HCT116 (cell line): Measurements from ENCODE around the gene PKIB. TPM values are rescaled to one million over a fixed set of nuclear protein-coding genes. Genes with fewer than 3 reads are reported as not detected.

Experiments used
- ATAC-seq: fragments of 200-7000 bp; cut with Tn5 transposase; 2 replicates; pipeline ENCODE4 v1.9.1; 2020; ENCODE audit warnings: mild to moderate bottlenecking, moderate library complexity
- BruUV-seq: library from RNA; stranded (reverse); fragments of 400-500 nt; replicated peaks from 2 replicates; lab custom pipeline; 2021; lab: Mats Ljungman, UMichigan
- CTCF ChIA-PET: fragments of 300-600 bp; sonication (Branson Sonifier 250); formaldehyde crosslinking; loops from one replicate; lab custom pipeline; 2021; ENCODE audit warnings: antibody characterized with exemption; lab: Charles Lee
- POLR2A ChIA-PET: fragments of 300-600, 350-600 bp; sonication (Branson Sonifier 250); formaldehyde crosslinking; loops from one replicate; lab custom pipeline; 2021; ENCODE audit warnings: antibody characterized with exemption; lab: Charles Lee
- RAD21 ChIA-PET, 2 experiments: fragments of 300-600 bp; sonication (Branson Sonifier 250); formaldehyde crosslinking; loops; one replicate each; lab custom pipeline; 2023; ENCODE audit warnings: low total read pairs in 2 of 2; ENCODE audit not compliant: uncharacterized antibody in 2 of 2, unreplicated experiment in 2 of 2, low non-redundant PET in 1 of 2; lab: Charles Lee
- DNase-seq: peaks from one replicate; pipeline ENCODE4 v3.0.0-alpha.2; 2010; ENCODE audit warnings: low read depth, low spot score
- H2AFZ ChIP-seq: fragments of 200-600 bp; shearing (Covaris generic), sonication (generic); 2 replicates; pipeline ENCODE4 v1.6.1; 2017; ENCODE audit warnings: low read depth, mixed run types, mixed read lengths, antibody characterized with exemption, low read length; ENCODE audit not compliant: poor library complexity, severe bottlenecking
- H3K27ac ChIP-seq: 2 replicates; pipeline ENCODE4 v1.5.1; 2012; ENCODE audit warnings: low read depth, low read length
- H3K27me3 ChIP-seq: fragments of 200-600 bp; sonication (generic); 2 replicates; pipeline ENCODE4 v1.6.1; 2016; ENCODE audit warnings: mixed run types, low read length, mixed read lengths; ENCODE audit not compliant: insufficient read depth
- H3K36me3 ChIP-seq, 2 experiments: fragments of 200-500 bp in 1 of 2; fragments of 200-600 bp in 1 of 2; sonication (Bioruptor generic) in 1 of 2; sonication (generic) in 1 of 2; 2 replicates each; pipeline versions ENCODE4 v1.5.1 to v1.6.1; 2014 to 2016; ENCODE audit warnings: low read length in 2 of 2, inconsistent platforms in 1 of 2, mixed read lengths in 1 of 2, mixed run types in 1 of 2; ENCODE audit not compliant: insufficient read depth in 2 of 2, control insufficient read depth in 1 of 2
- H3K4me1 ChIP-seq, 2 experiments: fragments of 200-600 bp in 1 of 2; sonication (generic) in 1 of 2; 2 replicates each; pipeline versions ENCODE4 v1.5.1 to v1.6.1; 2012 to 2017; ENCODE audit warnings: low read length in 2 of 2, inconsistent platforms in 1 of 2, mild to moderate bottlenecking in 1 of 2, mixed read lengths in 1 of 2, mixed run types in 1 of 2, moderate library complexity in 1 of 2; ENCODE audit not compliant: insufficient read depth in 2 of 2, control insufficient read depth in 1 of 2
- H3K4me2 ChIP-seq: fragments of 200-600 bp; sonication (generic); 2 replicates; pipeline ENCODE4 v1.6.1; 2017; ENCODE audit warnings: mixed run types, low read length, mixed read lengths
- H3K4me3 ChIP-seq, 2 experiments: fragments of 200-600 bp in 1 of 2; sonication (generic) in 1 of 2; replicated peaks in 1 of 2; 2 replicates each; pipeline ENCODE4 v1.5.1; 2011 to 2016; ENCODE audit warnings: low read length in 2 of 2, control low read depth in 1 of 2, low read depth in 1 of 2, mild to moderate bottlenecking in 1 of 2, mixed read lengths in 1 of 2, mixed run types in 1 of 2
- H3K79me2 ChIP-seq: fragments of 200-600 bp; sonication (generic); 2 replicates; pipeline ENCODE4 v1.6.1; 2017; ENCODE audit warnings: mild to moderate bottlenecking, mixed run types, low read length, moderate library complexity, mixed read lengths; ENCODE audit not compliant: insufficient read depth
- H3K9ac ChIP-seq: fragments of 200-600 bp; sonication (generic); 2 replicates; pipeline ENCODE4 v1.6.1; 2016; ENCODE audit warnings: low read length, mixed read lengths
- H3K9me2 ChIP-seq: fragments of 200-600 bp; sonication (generic), shearing (Covaris generic); 2 replicates; pipeline ENCODE4 v1.6.1; 2017; ENCODE audit warnings: mixed run types, mild to moderate bottlenecking, moderate library complexity; ENCODE audit not compliant: insufficient read depth
- H3K9me3 ChIP-seq, 2 experiments: fragments of 200-500 bp in 1 of 2; fragments of 200-600 bp in 1 of 2; sonication (Bioruptor generic) in 1 of 2; sonication (generic) in 1 of 2; 2 replicates each; pipeline ENCODE4 v1.6.1; 2014 to 2017; ENCODE audit warnings: low read length in 2 of 2, mixed read lengths in 2 of 2, inconsistent platforms in 1 of 2, low read depth in 1 of 2, mild to moderate bottlenecking in 1 of 2, mixed run types in 1 of 2, moderate library complexity in 1 of 2; ENCODE audit not compliant: control insufficient read depth in 1 of 2, insufficient read depth in 1 of 2
- H4K20me1 ChIP-seq: fragments of 200-600 bp; sonication (generic), shearing (Covaris generic); 2 replicates; pipeline ENCODE4 v1.6.1; 2017; ENCODE audit warnings: mixed run types, mild to moderate bottlenecking, moderate library complexity; ENCODE audit not compliant: insufficient read depth
- CBX3 ChIP-seq: IDR thresholded peaks from 2 replicates; pipeline ENCODE4 v1.6.1; 2012; ENCODE audit warnings: low read depth
- EGR1 ChIP-seq: IDR thresholded peaks from 2 replicates; pipeline ENCODE4 v1.6.1; 2012; ENCODE audit warnings: low read depth
- FOSL1 ChIP-seq: IDR thresholded peaks from 2 replicates; pipeline ENCODE4 v1.6.1; 2012; ENCODE audit warnings: low read depth
- JUND ChIP-seq: IDR thresholded peaks from 2 replicates; pipeline ENCODE4 v1.6.1; 2012
- POLR2A ChIP-seq: IDR thresholded peaks from 2 replicates; pipeline ENCODE4 v1.7.0; 2011; ENCODE audit warnings: borderline replicate concordance; ENCODE audit not compliant: insufficient read depth, insufficient read length; ENCODE audit errors: extremely low read depth
- POLR2AphosphoS5 ChIP-seq: IDR thresholded peaks from 2 replicates; pipeline ENCODE4 v1.6.1; 2011; ENCODE audit warnings: mild to moderate bottlenecking, low read depth, low read length, moderate library complexity
- SP1 ChIP-seq: IDR thresholded peaks from 2 replicates; pipeline ENCODE4 v1.6.1; 2012; ENCODE audit warnings: low read depth
- SRF ChIP-seq: IDR thresholded peaks from 2 replicates; pipeline ENCODE4 v1.6.1; 2012; ENCODE audit warnings: low read depth
- intact Hi-C: fragments of 100-400 bp; cut with micrococcal nuclease; formaldehyde crosslinking; loops from 2 replicates; pipeline ENCODE4 v1.10.0; 2022
- total RNA-seq: library from RNA; stranded (reverse); gene quantifications from one replicate; pipeline ENCODE4 v1.2.1, GENCODE V29; 2021; ENCODE audit not compliant: unreplicated experiment
- TF ChIP-seq, protein P1 (sequence below): IDR thresholded peaks from 2 replicates; pipeline ENCODE4 v1.6.1; 2012
- TF ChIP-seq, protein P2 (sequence below): IDR thresholded peaks from 2 replicates; pipeline ENCODE4 v1.6.1; 2012; ENCODE audit warnings: low read depth

PKIB gene
- total RNA-seq, 1 experiment from 2014 or later = 24.0 TPM

DNA sequence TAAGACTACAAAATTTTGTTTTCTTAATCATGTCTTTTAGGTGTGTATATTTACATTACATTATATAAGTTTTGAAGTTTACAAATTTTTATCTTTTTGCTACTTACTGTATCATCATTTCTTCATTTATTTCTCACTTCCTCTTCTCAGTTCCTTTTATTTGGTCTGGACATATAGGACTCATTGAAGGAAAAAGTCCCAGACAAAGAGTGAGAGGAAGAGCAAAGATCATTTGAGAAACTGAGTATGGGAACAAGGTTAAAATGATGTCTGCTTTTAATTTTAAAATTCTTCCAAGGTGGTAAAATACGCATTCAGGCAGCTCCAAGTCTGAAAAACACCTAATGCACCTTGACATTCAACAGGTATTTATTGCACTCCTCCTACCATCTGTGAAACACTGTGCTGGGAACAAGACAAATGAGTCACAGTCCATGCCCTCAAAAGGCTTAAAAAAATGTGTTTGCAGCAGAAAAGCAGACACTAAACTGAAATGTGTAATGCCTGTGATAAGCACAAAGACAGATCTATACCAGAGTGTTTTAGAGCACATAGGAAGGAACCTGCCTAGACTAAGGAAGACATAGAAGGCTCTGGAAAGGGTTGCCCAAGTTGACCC lies 63.2 kb downstream of the PKIB start:
- Histone ChIP-seq H3K79me2 (no peaks in the 10 kb centered on the region), H3K4me2 (peak overlapping the region; percentile 8; the same call in 1 of the 2 replicates), H3K36me3 (no peaks in the 10 kb centered on the region), H3K9me2 (no peaks in the 10 kb centered on the region), H3K27ac (no peak overlapping the region; the same call in 1 of the 2 replicates), H3K9ac (no peak overlapping the region), H3K9me3 (no peaks in the 10 kb centered on the region), H2AFZ (no peak overlapping the region), H3K4me1 (peaks cover 0 to 22% of the 10 kb centered on the region in 2 experiments; a peak in 3 of 4 replicates), H3K27me3 (no peaks in the 10 kb centered on the region), H3K4me3 (no peak overlapping the region), H4K20me1 (no peaks in the 10 kb centered on the region)
- no TSS peak for BruUV-seq
- RAD21 ChIA-PET = no interaction called here
- intact Hi-C loops = no loop called here
- no peak; the same call in 1 of the 2 replicates for ATAC-seq
- POLR2A ChIA-PET = no interaction called here
- TF ChIP-seq POLR2AphosphoS5 (no peak), SRF (0 out of 2 replicates have a peak, but pooled peaks have one; percentile 24), CBX3 (peak; percentile 52; the same call in 1 of the 2 replicates), JUND (peak; percentile 64), EGR1 (no peak), SP1 (peak; percentile 56), POLR2A (no peak), FOSL1 (peak; percentile 50)
- TF ChIP-seq, protein P1, sequence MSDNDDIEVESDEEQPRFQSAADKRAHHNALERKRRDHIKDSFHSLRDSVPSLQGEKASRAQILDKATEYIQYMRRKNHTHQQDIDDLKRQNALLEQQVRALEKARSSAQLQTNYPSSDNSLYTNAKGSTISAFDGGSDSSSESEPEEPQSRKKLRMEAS = peak; percentile 32; the same call in 1 of the 2 replicates
- TF ChIP-seq, protein P2, sequence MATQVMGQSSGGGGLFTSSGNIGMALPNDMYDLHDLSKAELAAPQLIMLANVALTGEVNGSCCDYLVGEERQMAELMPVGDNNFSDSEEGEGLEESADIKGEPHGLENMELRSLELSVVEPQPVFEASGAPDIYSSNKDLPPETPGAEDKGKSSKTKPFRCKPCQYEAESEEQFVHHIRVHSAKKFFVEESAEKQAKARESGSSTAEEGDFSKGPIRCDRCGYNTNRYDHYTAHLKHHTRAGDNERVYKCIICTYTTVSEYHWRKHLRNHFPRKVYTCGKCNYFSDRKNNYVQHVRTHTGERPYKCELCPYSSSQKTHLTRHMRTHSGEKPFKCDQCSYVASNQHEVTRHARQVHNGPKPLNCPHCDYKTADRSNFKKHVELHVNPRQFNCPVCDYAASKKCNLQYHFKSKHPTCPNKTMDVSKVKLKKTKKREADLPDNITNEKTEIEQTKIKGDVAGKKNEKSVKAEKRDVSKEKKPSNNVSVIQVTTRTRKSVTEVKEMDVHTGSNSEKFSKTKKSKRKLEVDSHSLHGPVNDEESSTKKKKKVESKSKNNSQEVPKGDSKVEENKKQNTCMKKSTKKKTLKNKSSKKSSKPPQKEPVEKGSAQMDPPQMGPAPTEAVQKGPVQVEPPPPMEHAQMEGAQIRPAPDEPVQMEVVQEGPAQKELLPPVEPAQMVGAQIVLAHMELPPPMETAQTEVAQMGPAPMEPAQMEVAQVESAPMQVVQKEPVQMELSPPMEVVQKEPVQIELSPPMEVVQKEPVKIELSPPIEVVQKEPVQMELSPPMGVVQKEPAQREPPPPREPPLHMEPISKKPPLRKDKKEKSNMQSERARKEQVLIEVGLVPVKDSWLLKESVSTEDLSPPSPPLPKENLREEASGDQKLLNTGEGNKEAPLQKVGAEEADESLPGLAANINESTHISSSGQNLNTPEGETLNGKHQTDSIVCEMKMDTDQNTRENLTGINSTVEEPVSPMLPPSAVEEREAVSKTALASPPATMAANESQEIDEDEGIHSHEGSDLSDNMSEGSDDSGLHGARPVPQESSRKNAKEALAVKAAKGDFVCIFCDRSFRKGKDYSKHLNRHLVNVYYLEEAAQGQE = no peak
- DNase-seq = no peak
- CTCF ChIA-PET = no interaction called here
